GM13976 (cell line): ENCODE results near the gene DAPK2.
A peak's percentile ranks its signal among the peaks of the same experiment; 100 is the strongest.

Experiments used
- DNase-seq: peaks from one replicate; pipeline ENCODE4 v3.0.0; 2012; ENCODE audit warnings: low spot score
- in situ Hi-C: fragments of 300-500 bp; cut with MboI; formaldehyde crosslinking; loops from one replicate; pipeline ENCODE4 v1.12.0; 2022; ENCODE audit warnings: low sequenced_read_pairs, mixed read lengths, inconsistent platforms; ENCODE audit not compliant: unreplicated experiment
- TF ChIP-seq, protein P1 (sequence below): IDR thresholded peaks from 2 replicates; pipeline ENCODE4 v1.5.1; 2012; ENCODE audit warnings: borderline replicate concordance, mild to moderate bottlenecking; ENCODE audit not compliant: insufficient read depth; ENCODE audit errors: extremely low read depth, missing control alignments, control extremely low read depth

The DAPK2 gene

DNA sequence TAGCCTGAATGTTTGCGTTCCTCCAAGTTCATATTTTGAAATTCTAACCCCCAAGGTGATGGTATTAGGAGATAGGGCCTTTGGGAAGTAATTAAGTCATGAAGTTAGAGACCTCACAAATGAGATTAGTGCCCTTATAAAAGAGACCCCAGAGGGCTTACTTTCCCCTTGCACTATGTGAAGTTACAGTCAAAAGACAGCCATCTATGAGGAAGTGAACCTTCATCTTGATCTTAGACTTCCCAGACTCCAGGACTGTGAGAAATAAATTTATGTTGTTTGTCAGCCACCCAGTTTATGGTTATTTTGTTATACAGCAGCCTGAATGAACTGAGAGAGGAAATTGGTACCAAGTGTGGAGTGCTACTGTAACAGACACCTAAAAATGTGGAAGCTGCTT is 74.4 kb downstream of the DAPK2 start:
- TF ChIP-seq, protein P1, sequence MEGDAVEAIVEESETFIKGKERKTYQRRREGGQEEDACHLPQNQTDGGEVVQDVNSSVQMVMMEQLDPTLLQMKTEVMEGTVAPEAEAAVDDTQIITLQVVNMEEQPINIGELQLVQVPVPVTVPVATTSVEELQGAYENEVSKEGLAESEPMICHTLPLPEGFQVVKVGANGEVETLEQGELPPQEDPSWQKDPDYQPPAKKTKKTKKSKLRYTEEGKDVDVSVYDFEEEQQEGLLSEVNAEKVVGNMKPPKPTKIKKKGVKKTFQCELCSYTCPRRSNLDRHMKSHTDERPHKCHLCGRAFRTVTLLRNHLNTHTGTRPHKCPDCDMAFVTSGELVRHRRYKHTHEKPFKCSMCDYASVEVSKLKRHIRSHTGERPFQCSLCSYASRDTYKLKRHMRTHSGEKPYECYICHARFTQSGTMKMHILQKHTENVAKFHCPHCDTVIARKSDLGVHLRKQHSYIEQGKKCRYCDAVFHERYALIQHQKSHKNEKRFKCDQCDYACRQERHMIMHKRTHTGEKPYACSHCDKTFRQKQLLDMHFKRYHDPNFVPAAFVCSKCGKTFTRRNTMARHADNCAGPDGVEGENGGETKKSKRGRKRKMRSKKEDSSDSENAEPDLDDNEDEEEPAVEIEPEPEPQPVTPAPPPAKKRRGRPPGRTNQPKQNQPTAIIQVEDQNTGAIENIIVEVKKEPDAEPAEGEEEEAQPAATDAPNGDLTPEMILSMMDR, result no peak
- no peak for DNase-seq
- in situ Hi-C loops, result no loop called here

DNA sequence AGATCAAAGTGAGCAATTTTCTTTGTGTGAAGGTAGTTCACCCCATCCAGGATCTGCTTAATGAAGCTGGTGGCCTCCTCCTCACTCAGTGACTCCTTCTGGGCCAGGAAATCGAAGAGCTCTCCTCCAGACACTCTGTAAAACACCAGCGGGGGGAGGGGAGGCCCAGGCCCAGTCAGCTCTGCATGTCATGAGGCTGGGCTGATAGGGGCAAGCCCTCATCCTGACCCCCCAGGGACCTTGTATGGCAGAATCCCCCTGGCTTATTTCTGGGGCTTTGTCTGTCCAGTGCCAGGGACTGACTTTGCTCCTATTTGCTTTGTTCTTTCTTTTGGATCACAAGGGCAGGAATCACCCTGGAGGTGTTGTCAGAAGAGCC is 74.9 kb downstream of the DAPK2 start:
- DNase-seq, result no peak
- TF ChIP-seq, protein P1, result no peak
- in situ Hi-C loops, result no loop called here

DNA sequence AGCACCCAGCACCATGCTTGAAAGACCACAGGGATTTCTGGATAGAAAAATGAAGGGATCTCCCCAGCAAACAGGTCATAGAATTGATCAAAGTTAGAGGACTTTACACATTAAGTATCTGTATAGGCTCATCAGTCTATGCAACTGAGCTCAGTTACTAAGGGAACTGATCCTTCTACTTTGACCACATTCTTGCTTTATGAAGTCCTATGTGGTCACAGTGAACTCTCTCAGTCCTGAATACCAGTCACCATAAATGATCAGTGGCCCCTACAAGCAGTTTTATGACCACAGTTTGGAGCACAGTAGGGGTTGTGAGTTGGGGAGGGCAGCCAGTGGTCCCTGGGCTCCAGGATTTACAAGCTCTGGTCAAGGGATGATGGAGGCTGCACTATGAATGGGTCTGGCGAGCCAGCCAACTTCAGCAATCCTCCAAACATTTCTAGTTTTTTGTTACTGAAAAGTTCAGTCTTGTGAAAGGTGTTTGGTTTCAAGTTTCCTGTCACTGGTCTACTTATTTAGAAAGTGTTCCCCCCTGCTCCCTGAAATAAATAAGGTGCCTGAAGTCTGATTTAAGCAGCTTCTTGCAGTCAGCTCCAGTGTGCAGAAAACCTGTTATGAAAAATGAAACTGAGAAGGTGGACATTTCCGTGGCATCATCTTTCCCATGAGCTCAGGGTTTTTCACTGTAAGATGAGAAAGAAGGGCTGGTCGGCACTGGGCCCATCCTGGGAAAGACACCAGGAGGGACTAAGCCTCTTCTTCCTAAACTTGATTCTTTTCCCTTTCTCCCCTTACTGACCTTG is 75.5 kb downstream of the DAPK2 start:
- peak; percentile 74 for DNase-seq
- in situ Hi-C loops, result no loop called here
- TF ChIP-seq, protein P1, result no peak

DNA sequence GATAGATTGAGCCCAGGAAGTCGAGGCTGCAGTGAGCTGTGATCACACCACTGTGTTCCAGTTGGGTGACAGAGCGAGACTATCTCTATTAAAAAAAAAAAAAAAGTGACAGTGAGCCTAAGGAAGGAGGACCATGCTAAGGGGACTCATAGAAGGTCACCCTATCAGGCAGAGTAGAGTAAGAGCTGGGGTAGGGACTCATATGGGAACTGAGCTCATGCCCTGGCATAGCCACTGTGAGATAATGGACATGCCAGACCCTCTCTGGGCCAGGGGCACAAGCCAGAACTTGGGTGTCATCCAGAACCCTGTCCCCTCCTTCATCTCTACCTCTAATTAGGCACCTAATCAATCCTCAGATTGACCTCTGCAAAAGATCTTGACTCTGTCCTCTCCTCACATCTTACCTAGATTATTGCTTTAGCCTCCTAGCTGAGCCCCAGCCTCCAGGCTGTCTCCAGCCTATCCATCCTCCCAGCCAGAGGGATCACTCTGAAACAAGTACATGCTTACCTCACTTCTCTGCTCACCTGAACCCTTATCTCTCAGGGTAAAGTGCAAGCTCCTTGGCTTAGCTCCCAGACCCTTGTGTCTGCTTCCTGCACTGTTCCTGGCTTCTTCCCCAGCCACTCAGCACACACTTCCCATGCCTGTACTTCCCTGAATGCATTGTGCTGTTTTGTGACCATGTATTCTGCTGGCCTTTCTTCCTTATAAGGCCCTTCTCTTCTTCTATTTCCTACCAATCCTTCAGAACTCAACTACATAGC is 76.4 kb downstream of the DAPK2 start:
- in situ Hi-C loops, result no loop called here
- DNase-seq, result no peak
- TF ChIP-seq, protein P1, result no peak

- TF ChIP-seq, protein P1, result no peak
These were observed 77.6 kb downstream of the DAPK2 start for GRCh38 chr15:63968700-63969099.

GRCh38 chr15:63968122-63968524 is 78.2 kb downstream of the DAPK2 start:
- no peak for DNase-seq
- TF ChIP-seq, protein P1, result no peak
- in situ Hi-C loops, result no loop called here

More at GRCh38 chr15:63968700-63969099, 77.6 kb downstream of the DAPK2 start:
- DNase-seq, result no peak
- in situ Hi-C loops, result no loop called here
